Head of caudate nucleus (tissue), 42 donors: ENCODE data around the gene LUC7L2.
"Not testable (repeated sequence)": the region's sequence is repeated elsewhere in the genome, so short reads cannot be mapped to it uniquely, and the experiment has no call there.

ENCODE experiments used
- DNase-seq, 42 donors: peaks; one replicate each; pipeline versions ENCODE4 v3.0.0 to v3.0.0-alpha.2; 2020 to 2021; ENCODE audit warnings: mixed read lengths in 7 of 42
- intact Hi-C: fragments of 100-400 bp; cut with DNase I; formaldehyde crosslinking; loops from one replicate; pipeline ENCODE4 v1.15.0; 2022

The LUC7L2 gene, protein sequence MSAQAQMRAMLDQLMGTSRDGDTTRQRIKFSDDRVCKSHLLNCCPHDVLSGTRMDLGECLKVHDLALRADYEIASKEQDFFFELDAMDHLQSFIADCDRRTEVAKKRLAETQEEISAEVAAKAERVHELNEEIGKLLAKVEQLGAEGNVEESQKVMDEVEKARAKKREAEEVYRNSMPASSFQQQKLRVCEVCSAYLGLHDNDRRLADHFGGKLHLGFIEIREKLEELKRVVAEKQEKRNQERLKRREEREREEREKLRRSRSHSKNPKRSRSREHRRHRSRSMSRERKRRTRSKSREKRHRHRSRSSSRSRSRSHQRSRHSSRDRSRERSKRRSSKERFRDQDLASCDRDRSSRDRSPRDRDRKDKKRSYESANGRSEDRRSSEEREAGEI

GRCh38 chr7:139359366-139360209, at the start of gene LUC7L2:
TSS of gene LUC7L2 (plus strand) at chr7:139359894. CDS start at chr7:139360262, 368 bp downstream.
- intact Hi-C loops = loop anchor here (1.0 to 10.0 kb wide), 2 partner anchors 19 to 75 kb away; no protein-coding TSS in a partner anchor
- peak; percentile 99 to 100 (median 100) for DNase-seq

DNA sequence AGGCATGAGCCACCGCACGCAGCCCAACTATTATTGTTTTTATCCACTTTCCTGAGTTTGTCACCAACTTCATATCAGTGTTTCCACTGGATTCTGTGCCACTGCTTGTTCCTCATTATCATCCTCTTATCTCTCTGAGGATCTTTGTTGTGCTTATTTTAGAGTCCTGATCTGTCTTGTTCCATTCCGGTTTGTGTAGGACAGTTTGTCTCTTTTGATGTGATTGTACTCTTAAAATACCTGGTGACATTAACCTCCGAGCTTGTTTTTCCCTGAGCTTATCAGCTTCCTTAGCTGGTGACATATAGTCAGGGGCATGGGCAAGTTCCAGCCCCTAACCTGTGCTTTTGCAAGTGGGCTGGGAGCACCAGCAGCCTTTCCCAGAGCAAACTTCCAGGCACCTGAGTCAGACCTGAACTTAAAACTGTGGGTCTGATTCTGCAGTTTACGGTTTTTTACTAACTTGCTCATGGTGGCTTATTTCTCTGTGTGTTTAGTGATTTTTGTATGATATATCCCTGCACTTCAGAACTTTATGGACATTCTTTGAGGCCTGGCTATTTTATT, 41.7 kb upstream of the LUC7L2 start:
- DNase-seq = peak in 1 of 42 donors; percentile 20
- intact Hi-C loops = no loop called here

- intact Hi-C loops = no loop called here
- peak in 1 of 42 donors; percentile 30 for DNase-seq
Measured at GRCh38 chr7:139321071-139321745, 38.5 kb upstream of the LUC7L2 start.

DNA sequence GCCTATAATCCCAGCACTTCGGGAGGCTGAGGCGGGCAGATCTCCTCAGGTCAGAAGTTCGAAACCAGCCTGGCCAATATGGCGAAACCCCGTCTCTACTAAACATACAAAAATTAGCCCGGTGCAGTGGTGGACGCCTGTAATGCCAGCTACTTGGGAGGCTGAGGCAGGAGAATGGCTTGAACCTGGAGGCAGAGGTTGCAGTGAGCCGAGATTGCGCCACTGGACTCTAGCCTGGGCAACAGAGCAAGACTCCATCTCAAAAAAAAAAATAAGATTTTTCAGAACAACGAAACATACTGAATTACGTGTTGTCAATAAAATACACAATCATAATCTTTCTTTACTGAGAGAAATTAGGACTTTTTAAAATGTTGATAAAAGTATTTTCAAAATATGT, 35.0 kb upstream of the LUC7L2 start:
- intact Hi-C loops = not testable (repeated sequence)
- peak in 1 of 42 donors; percentile 18 for DNase-seq

GRCh38 chr7:139328375-139328774, 31.3 kb upstream of the LUC7L2 start:
- intact Hi-C loops = no loop called here

DNA sequence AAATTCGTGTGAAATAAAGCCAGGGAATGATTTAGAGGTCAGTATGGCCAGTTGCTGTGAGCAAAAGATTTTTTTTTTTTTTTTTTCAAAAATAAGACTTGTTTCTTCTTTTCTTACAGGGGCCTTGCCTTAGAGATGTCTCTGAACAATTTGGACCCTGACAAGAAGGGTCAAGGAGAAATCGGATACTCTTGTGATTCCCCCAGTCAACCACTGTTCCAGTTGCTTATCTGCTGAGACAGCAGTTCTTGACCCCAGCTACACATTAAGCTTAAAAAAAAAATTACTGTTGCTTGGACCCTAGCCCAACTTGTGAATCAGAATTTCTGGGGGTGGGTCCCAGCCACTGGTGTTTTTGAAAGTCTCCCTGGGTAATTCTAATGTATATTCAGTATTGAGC, 30.6 kb upstream of the LUC7L2 start:
- intact Hi-C loops = no loop called here
- DNase-seq = peak in 1 of 42 donors; percentile 12

More at GRCh38 chr7:139328375-139328774, 31.3 kb upstream of the LUC7L2 start:
- peak in 1 of 42 donors; percentile 26 for DNase-seq

GRCh38 chr7:139330333-139331030, 29.2 kb upstream of the LUC7L2 start:
- intact Hi-C loops = no loop called here

DNA sequence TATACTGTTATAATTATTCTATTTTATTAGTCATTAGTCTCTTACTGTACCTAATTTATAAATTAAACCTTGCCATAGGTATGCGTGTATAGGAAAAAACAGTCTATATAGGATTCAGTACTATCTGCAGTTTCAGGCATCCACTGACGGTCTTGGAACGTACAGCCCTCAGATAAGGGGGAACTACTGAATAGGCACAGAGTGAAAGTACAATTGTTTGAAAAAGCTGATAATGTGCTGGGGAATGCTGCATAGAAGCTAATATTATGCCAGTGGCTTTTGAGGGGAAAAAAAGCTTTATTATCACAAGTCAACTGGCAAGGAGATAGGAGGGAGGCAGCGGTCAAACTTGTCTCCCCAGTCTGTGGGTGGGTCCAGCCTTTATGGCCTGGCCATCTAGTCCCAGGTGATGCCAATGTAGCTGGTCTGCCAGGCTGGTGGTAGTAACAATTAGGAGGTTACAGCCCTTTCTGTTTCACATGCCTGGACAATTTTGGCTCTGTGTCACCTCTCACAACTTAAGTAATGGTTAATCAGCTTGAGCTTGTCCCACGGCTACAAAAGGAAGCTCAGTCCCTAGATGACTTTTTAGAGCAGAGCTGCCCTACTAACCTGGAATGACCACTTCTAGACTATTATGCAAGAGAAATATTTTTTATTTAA, 26.9 kb upstream of the LUC7L2 start:
- DNase-seq = peak in 1 of 42 donors; percentile 24
- intact Hi-C loops = no loop called here

More at GRCh38 chr7:139330333-139331030, 29.2 kb upstream of the LUC7L2 start:
- DNase-seq = no peak

DNA sequence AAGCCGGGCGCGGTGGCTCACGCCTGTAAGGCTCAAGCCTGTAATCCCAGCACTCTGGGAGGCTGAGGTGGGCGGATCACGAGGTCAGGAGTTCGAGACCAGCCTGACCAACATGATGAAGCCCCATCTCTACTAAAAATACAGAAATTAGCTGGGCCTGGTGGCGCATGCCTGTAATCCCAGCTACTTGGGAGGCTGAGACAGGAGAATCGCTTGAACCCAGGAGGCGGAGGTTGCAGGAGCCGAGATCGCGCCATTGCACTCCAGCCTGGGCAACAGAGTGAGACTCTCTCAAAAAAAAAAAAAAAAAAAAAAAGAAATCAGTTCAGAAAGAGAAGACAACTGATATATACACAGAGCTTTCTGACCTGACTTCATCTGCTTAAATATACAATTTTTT, 26.3 kb upstream of the LUC7L2 start:
- intact Hi-C loops = not testable (repeated sequence)
- peak in 1 of 42 donors; percentile 3 for DNase-seq

DNA sequence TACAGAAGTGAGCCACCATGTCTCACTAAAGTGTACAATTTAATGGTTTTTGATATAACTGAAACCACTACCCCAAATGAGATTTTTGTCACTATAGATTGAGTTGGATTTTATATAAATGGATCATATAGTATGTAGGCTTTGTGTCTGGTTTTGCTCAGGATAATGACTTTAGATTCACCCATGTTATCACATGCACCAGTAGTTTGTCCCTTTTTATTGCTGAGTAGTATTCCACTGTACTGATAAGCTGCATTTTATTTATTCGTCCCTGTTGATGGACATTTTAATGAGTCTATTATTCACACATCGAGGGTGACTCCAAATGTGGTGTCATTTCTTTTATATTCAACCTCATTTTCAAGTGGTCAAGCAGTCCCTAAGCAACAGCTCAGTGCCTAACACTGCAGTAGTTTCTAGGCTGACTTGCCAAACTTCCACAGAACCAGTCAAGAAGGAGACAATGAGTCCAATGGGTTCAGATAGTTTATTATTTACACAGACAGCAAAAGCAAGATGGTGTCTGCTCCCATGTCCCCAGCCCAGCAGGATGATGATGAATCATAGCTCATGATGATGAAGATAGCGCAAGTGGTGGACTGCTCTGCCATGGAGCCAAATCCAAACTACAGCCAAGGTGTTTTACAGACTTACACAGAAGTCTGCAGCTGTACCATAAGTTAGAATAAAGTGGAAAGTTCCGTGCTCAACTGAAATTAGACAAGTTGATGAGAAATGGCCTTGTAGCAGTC, 25.1 kb upstream of the LUC7L2 start:
- no peak for DNase-seq
- intact Hi-C loops = no loop called here

DNA sequence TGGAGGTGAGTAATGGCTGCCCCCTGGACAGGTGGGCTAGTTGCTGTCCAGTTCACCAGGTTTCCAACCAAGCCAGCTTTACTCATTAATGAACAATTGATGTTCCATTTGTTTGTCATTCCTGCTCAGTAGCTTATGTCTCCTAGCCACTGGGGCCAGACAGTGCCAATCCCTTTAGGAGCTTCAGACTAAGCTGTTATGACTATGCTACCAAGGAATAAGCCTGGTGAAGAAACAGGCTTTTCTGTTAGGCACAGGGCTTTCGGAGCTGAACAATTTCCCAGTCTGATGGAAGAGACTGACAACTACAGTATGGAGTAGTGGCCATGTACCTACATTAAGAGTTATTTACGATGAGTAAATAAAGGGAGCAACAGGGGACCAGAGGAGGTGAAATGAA, 20.7 kb upstream of the LUC7L2 start:
- peak in 1 of 42 donors; percentile 31 for DNase-seq
- intact Hi-C loops = no loop called here

GRCh38 chr7:139339698-139340036, 20.0 kb upstream of the LUC7L2 start:
- no peak for DNase-seq
- intact Hi-C loops = loop anchor here (1.0 to 5.0 kb wide), 4 partner anchors 21 to 207 kb away; partner anchors contain the start of gene UBN2

DNA sequence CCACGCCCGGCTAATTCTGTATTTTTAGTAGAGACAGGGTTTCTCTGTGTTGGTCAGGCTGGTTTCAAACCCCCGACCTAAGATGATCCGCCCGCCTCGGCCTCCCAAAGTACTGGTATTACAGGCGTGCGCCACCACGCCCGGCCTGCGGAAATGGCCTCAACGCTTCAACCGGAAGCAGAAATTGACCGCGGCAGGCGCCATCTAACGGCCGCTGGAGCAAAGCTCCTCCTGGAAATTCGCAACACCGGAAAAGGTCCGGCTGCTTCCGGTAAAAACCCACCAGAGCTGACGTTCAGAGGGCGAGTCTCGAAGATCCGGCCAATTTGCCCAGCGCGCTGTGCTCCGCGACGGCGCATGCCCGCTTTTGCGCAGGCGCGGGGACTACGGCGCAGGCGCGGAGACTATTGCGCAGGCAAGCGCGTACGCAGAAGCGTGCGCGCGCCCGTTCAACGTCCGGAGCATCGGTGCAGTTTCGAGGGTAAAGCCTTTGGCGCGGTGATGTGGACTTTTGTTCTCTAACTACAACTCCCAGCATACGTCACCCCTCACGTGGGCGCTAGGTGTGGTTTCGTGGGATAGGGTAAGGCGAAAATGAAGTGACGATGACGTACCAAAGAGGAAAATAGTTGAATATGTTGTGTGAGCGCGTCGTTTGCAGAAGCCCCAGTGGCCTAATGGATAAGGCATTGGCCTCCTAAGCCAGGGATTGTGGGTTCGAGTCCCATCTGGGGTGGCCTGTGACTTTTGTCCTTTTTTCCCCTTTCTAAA, 19.5 kb upstream of the LUC7L2 start:
- intact Hi-C loops = loop anchor here (1.0 to 5.0 kb wide), 4 partner anchors 20 to 207 kb away; partner anchors contain the start of gene UBN2
- DNase-seq = peak; percentile 91 to 99 (median 98)

DNA sequence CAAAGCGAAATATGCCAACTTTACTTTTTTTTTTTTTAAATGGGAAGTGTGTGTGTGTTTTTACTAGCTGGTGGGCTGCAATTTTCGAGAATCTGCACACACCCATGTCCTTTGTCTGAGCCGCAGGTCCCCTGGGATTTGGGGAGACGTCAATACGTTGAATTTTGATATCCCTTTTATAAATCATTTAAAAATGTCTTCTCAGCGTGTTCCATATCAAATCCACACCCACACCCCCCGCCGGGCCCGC, 19.0 kb upstream of the LUC7L2 start:
- no peak for DNase-seq
- intact Hi-C loops = loop anchor here (1.0 to 5.0 kb wide), 4 partner anchors 20 to 208 kb away; partner anchors contain the start of gene UBN2

- intact Hi-C loops = loop anchor here (2.0 to 5.0 kb wide), 3 partner anchors 96 to 208 kb away; partner anchors contain the start of gene UBN2
- peak; percentile 91 to 99 (median 96) for DNase-seq
Measured at GRCh38 chr7:139341058-139341775, 18.5 kb upstream of the LUC7L2 start, which contains the start of gene FMC1. TSS of gene FMC1 (plus strand) at chr7:139341337. CDS start at chr7:139341385, 48 bp downstream.
